ENCODE data around the gene OMP. TPM values are rescaled to one million over a fixed set of nuclear protein-coding genes. Genes with fewer than 3 reads are reported as not detected.

Gene OMP
- total and polyA plus RNA-seq, 2 of the 13 experiments (the other 11 are each of a cell fraction or from before 2014, with no cell fraction given): not detected

GRCh38 chr11:77110836-77111235, 8.2 kb downstream of the OMP start (continued):
- TF ChIP-seq RNF219 (CRISPR knock-in tag; IDR thresholded peaks at IDR 0.05): no peak
- no peak for TF ChIP-seq ZNF850 (CRISPR knock-in tag; conservative IDR thresholded peaks at IDR 0.05)

GRCh38 chr11:77111277-77111676, 8.6 kb downstream of the OMP start:
- ATAC-seq: no peak
- no peaks in the 10 kb centered on the region for H3K9me3 ChIP-seq (ENCODE audit: low read length)
- in situ Hi-C loops (cut with HindIII; ENCODE audit: extremely low pct_ligation_motif_present, low pct_unique_long_range_greater_than_20kb): no loop called here
- H3K27ac ChIP-seq (ENCODE audit: extremely low read length, insufficient read depth, low read length): no peak overlapping the region
- no peaks in the 10 kb centered on the region for H3K36me3 ChIP-seq (replicated peaks in 1 of 2; ENCODE audit: control insufficient read depth in 1 of 2, insufficient read depth in 2 of 2, low read length in 2 of 2)
- CTCF ChIA-PET (ENCODE audit: low intra/inter-chr PET ratio, low total read pairs): no interaction called here
- no peak for DNase-seq (ENCODE audit: low spot score)
- intact Hi-C loops (cut with micrococcal nuclease; ENCODE audit: unreplicated experiment): no loop called here
- H2AFZ ChIP-seq (ENCODE audit: low read length): no peak overlapping the region
- TF ChIP-seq ZNF768 (CRISPR knock-in tag; IDR thresholded peaks at IDR 0.05) (peak; percentile 70; the same call in 1 of the 2 replicates), ATF7-NPFF (CRISPR knock-in tag; IDR thresholded peaks at IDR 0.05; ENCODE audit: low read depth) (no peak), ISL2 (CRISPR knock-in tag; IDR thresholded peaks at IDR 0.05) (no peak)
- H3K4me1 ChIP-seq (ENCODE audit: insufficient read depth, low read length): peaks cover 31% of the 10 kb centered on the region
- no peak overlapping the region for H3K4me3 ChIP-seq (replicated peaks in 1 of 3; ENCODE audit: insufficient read depth in 1 of 3, low read depth in 2 of 3, low read length in 3 of 3)
- BruUV-seq (replicated peaks): no TSS peak
- H3K4me2 ChIP-seq (ENCODE audit: low read depth, low read length): no peak overlapping the region
- POLR2A ChIA-PET: no interaction called here
- no peak for FAIRE-seq
- WGBS (ENCODE audit: low lambda C conversion rate): 36% methylated on average over 3 of the region's 3 CpGs
- H3K27me3 ChIP-seq (ENCODE audit: control insufficient read depth in 1 of 2, insufficient read depth in 2 of 2, low read length in 2 of 2): peaks cover 0 to 1% of the 10 kb centered on the region in 2 experiments; a peak in 1 of 5 replicates
- no peak overlapping the region for H3K9ac ChIP-seq (ENCODE audit: insufficient read depth, low read depth, low read length)
- H4K20me1 ChIP-seq (ENCODE audit: insufficient read depth, low read length): no peaks in the 10 kb centered on the region
- no peaks in the 10 kb centered on the region for H3K79me2 ChIP-seq (ENCODE audit: insufficient read depth, low read length)

Measured in HepG2 (cell line).